GM12892 (cell line): ENCODE results near the gene KCNK3.

Source experiments
- POLR2AphosphoS5 ChIP-seq: IDR thresholded peaks from 2 replicates; pipeline ENCODE4 v1.6.1; 2011; ENCODE audit warnings: low read depth, low read length, control low read depth
- TAF1 ChIP-seq: IDR thresholded peaks from 2 replicates; pipeline ENCODE4 v1.6.1; 2011; ENCODE audit warnings: low read depth, mild to moderate bottlenecking, control low read depth, low read length, borderline replicate concordance

DNA sequence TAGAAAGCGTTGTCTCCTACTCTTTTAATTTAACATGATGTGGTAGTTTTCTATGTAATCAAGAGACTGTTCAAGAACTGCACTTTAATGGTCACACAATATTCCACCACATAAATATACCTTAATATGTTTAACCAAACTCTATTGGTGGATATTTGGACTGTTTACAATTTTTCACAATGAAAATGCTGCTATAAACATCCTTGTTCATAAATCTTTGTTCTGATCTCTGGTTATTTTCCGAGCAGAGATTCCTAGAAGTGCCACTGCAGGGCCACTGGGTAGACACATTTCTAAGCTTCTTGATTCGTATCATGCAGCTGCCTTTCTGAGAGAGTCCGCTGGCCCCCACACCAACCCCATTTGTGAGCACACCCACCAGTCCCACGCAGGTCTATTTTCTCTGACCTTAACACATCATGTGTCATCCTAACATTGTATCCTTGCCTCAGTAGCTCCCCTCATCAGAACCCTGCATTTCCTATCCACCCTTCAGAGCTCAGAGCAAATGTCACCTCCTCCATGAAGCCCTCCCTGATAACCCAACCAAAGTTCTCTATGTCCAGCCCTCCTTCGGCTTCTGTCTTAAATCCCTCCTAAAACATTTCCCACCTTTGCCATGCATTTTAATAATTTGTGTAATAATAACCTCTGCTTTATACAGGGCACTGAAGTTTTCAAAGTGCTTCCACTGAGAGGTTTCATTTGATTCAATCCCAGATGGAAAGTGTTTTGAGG, 26.6 kb downstream of the KCNK3 start:
- TF ChIP-seq TAF1 (no peak), POLR2AphosphoS5 (no peak)
